GM18517 (cell line): ENCODE data around the gene FARS2.
"Not testable (repeated sequence)": the region's sequence is repeated elsewhere in the genome, so short reads cannot be mapped to it uniquely, and the experiment has no call there.

Source experiments
- ATAC-seq: cut with Tn5 transposase; IDR thresholded peaks from one replicate; pipeline ENCODE4 v1.9.1; 2021; ENCODE audit warnings: mild to moderate bottlenecking, moderate library complexity; ENCODE audit not compliant: unreplicated experiment

The FARS2 gene

GRCh38 chr6:5771759-5772390, 510.6 kb downstream of the FARS2 start:
- no peak for ATAC-seq

DNA sequence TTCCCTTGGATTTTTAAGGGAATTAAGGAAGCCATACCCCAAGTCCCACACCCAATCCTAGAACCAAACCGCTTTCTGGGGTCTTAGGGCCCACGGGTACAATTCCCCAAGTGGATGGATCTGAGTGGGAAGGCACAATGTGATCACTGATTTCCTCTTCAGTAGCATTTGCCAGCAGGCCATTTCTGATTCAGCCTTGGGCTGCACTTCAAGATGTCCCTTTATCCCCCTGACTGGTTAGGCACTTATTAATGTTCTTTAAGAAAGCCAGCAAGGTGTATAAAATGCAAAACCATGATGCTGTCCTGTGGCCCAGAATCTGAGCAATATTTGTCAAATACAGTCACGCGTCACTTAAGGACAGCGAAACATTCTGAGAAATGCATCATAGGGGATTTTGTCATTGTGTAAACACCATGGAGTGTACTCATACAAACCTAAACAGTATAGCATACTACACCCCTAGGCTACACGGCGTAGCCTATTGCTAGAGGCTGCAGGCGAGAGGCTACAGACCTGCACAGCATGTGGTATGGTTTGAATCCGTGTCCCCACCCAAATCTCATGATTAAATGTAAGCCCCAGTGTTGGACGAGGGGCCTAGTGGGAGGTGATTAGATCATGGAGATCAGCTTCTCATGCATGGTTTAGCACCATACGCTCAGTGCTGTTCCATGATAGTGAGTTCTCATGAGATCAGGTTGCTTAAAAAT, 511.3 kb downstream of the FARS2 start:
- no peak for ATAC-seq

DNA sequence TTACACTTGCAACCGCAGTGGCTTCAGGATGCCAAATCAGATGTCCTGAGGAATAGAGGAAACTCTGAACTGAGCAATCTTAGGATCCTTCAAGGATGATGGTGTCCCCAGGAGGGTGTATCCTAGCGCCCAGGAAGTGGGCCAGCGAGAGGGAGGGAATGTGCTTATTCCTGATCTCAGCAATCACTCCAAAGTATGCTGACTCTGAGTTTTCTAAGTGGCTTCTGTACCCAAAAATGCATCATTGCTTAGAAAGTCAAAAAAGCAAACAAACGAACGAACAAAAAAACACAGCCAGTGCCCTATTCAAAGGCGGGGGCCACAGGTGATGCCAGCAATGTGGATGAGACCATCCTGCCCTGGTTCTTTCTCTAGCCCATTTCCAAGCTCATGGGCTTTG, 514.8 kb downstream of the FARS2 start:
- no peak for ATAC-seq

GRCh38 chr6:5776706-5777390, 515.5 kb downstream of the FARS2 start:
- ATAC-seq = no peak

DNA sequence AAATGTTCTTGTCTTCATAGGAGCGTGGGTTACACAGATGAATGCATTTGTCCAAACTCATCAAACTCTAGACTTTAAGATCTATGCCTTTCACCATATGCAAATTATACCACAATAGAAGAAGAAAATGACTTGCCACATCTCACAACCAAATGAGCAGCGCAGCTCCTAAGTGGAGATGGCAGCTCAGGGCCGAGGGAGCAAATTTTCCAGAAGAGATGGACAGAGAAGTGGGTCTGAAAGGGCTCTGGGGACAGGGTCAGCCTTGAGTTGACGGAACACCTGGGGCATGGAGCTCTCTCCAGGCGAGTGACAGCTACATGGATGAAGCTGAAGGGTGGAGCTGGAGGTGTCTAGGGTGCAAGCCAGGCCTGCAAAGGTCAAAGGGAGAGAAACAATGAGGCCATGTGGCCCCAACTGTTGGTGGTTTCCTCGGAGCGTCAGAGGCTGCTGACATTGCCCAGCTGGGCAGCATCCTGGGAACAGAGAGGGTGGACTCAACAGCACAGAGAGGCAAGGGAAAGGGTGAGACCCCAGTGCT, 517.1 kb downstream of the FARS2 start:
- ATAC-seq = peak; percentile 88

DNA sequence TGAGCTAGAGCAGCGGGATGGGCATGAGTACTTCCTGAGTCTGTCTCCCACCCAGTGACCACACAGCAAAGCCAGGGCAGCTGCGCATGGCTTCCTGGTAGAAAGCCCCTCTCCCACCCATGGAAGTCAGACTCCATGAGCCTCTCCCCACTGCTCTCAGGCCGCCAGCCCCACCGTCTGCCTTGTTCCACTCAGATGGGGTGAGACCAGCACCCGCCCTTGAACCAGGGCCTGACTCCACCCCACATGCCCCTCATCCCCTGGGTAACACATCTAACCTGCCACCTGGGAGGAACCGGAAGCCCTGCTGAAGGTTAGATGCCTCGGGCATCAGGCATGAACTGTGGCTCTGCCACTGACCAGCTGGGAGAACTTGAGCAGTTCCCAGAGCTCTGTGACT, 517.6 kb downstream of the FARS2 start:
- ATAC-seq = no peak

DNA sequence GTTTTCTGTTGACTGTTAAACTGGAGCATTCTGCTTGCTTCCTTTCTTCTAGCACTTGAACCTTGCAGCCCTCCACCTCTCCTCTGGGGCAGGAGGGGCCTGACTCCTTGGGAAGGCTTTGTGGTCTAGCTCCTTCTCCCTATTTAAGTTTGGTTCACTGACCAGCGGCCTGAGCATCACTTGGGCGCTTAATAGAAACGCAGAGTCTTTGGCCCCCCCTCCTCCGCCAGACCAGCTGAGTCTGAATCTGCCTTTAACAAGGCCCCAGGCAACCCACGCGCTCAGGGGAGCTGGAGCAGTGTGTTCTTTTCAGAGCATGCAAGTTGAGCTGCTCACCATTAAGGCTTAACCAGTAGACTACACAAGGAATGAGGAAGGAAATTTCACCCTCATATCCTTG, 519.7 kb downstream of the FARS2 start:
- ATAC-seq = no peak

GRCh38 chr6:5781966-5782556, 520.7 kb downstream of the FARS2 start:
- no peak for ATAC-seq

- ATAC-seq = no peak
Measured at GRCh38 chr6:5782783-5783547, 521.7 kb downstream of the FARS2 start.

DNA sequence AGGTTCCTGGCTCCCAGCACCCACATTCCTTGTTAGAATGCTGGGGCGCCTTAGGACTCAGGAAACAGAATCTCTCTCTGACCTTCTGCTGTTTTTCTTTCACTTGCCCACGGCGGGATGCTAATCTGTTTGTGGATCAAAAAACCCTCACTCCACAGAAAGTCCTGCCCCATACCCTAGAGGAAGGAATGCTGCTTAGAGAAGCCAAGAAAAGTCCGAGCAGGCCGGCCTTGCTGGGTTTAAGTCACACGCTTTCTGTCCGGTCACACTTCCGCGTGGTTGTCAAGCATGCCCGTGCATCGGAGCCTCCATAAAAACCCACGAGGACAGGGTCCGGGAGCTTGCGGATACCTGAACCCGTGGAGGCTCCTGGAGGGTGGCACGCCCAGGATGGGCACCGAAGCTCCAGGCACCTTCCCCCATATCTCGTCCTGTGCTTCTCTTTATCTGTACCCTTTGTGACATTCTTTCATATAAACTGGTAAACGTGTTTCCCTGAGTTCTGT, 522.3 kb downstream of the FARS2 start:
- no peak for ATAC-seq

DNA sequence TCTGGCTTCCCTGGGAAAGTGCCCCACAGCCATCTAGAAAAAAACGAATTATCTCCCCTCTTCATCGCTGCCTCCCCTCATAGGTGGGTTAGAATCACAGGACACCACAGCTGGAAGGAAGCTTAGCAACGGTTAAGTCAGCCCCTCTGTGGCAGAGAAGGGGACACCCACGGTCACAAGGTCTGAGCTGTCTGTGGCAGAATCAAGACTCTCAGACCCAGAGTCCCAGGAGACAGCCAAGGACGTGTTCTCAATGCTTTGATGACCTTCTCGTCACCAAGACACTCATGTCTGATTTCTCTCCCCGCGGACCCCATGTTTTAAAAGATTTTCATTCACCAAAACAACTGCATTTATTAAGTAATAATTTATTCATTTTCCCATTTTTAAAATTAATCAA, 523.9 kb downstream of the FARS2 start:
- no peak for ATAC-seq

DNA sequence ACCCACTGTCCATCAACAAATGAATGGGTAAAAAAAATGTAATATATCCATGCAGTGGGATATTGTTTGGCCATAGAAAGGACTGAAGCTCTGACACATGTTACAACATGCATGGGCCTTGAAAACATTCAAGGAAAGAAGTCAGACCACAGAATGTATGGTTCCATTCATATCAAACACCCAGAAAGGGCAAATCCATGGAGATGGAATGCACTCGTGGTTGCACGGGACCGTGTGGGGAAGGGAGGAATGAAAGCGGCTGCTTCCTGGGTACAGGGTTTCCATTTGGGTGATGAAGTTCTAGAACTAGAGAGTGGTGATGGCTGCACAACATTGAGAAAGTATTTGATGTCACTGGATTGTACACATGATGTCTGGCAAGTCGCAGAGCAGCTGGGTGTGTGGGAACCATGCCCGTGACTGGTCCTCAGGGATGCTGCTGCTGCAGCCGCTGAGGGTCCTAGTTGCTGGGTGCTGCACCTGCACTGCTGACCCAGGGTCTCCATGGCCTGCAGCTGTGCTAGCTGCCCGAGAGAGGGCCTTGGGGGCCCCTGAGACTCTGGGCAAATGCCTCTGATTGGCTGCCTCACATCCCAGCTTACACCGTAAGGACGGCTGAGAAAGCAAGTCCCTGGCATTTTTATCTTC, 525.1 kb downstream of the FARS2 start:
- no peak for ATAC-seq

DNA sequence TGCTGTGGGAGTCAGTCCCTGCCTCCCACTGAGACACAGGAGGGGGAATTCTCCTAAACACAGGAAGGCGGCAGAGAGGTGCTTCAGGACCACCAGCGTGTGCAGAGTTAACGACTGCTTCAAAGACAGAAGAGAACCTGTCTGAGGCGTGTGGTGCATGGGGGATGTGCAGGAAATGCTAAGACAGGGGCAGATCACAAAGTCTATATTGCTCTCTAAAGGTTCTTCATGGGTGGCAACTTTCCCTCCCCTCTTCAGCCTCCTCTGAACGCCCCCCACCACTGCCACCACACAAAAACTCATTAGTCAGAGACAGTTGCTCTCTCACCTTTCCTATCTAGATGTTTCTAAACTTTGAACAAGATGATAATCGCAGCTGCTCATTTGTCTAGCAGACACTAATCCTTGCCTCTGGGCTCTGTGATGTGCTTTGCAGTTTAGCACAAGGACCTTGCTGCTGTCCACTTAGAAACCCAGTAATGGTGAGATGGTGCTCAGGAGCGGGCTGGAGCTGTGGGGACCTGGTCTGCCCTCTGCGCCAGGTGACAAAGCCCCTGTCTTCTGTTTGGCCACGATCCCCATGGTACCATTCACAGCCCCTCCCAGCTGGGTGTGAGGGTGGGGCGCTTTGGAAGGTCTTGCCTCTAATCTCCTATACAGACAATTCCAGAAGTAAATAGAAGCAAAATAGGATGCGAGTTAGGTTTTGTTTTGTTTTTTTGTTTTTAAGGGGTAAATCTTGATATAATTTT, 525.8 kb downstream of the FARS2 start:
- no peak for ATAC-seq

GRCh38 chr6:5789426-5789825, 528.1 kb downstream of the FARS2 start:
- not testable (repeated sequence) for ATAC-seq

DNA sequence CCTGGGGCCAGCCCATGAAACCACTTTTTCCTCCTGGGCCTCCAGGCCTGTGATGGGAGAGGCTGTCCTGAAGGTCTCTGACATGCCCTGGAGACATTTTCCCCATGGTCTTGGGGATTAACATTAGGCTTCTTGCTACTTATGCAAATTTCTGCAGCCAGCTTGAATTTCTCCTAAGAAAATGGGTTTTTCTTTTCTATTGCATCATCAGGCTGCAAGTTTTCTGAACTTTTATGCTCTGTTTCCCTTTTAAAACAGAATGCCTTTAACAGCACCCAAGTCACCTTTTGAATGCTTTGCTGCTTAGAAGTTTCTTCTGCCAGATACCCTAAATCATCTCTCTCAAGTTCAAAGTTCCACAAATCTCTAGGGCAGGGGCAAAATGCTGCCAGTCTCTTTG, 535.2 kb downstream of the FARS2 start:
- not testable (repeated sequence) for ATAC-seq

- ATAC-seq = not testable (repeated sequence)
Measured at GRCh38 chr6:5806406-5806805, 545.1 kb downstream of the FARS2 start.

GRCh38 chr6:5809450-5809849, 548.1 kb downstream of the FARS2 start:
- ATAC-seq = no peak

GRCh38 chr6:5811997-5812396, 550.7 kb downstream of the FARS2 start:
- no peak for ATAC-seq

GRCh38 chr6:5813625-5814027, 552.3 kb downstream of the FARS2 start:
- ATAC-seq = no peak
